ENCODE data around the gene CFAP299.

Gene CFAP299

DNA sequence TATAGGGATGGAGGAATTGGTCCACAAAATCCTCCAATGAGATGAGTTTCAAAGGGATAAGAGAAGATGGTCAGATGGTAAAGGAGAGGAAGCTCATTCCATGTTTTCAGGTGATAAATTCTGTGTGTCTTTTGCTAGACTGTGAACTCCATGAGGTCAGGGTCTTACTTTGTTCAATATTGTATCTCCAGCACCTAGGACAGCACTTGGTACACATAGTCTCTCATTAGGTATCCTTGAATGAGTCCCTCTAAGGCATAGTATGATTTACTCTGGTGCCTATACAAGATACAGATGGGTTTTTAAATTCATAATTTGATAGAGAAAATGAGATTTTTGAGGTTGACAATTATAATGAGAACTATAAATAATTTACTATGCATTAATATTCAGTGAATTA, 510.7 kb downstream of the CFAP299 start:
- Histone ChIP-seq H3K4ac (ENCODE audit: low read depth, low read length) (no peak overlapping the region), H3K4me3 (ENCODE audit: low read depth, low read length) (no peak overlapping the region), H3K79me1 (ENCODE audit: low read length) (no peaks in the 10 kb centered on the region), H3K79me2 (ENCODE audit: control insufficient read depth, insufficient read depth, low read length, poor library complexity) (no peaks in the 10 kb centered on the region), H3K4me2 (ENCODE audit: low read length) (no peak overlapping the region), H2BK5ac (ENCODE audit: low read depth, low read length, poor library complexity) (no peak overlapping the region), H2AK5ac (ENCODE audit: low read length) (no peak overlapping the region), H3K36me3 (ENCODE audit: control insufficient read depth in 1 of 2, insufficient read depth in 2 of 2, low read length in 2 of 2) (no peaks in the 10 kb centered on the region), H3K27me3 (ENCODE audit: insufficient read depth, low read length) (no peaks in the 10 kb centered on the region), H4K91ac (ENCODE audit: low read depth, low read length) (no peak overlapping the region), H4K8ac (ENCODE audit: low read depth, low read length) (no peak overlapping the region), H2AFZ (ENCODE audit: insufficient read depth, low read length, poor library complexity) (no peak overlapping the region), H3K4me1 (ENCODE audit: control insufficient read depth in 1 of 2, insufficient read depth in 2 of 2, low read length in 2 of 2) (no peaks in the 10 kb centered on the region), H2BK12ac (ENCODE audit: low read length) (no peak overlapping the region), H3K9me3 (ENCODE audit: insufficient read depth, low read depth, low read length) (no peaks in the 10 kb centered on the region), H3K14ac (ENCODE audit: low read length) (no peak overlapping the region), H4K12ac (ENCODE audit: low read depth, low read length) (no peak overlapping the region), H3K18ac (ENCODE audit: low read length) (no peak overlapping the region), H3K9ac (ENCODE audit: low read length) (no peak overlapping the region), H2BK120ac (ENCODE audit: insufficient read depth, low read length, poor library complexity) (no peak overlapping the region), H3K23ac (ENCODE audit: low read length) (no peak overlapping the region), H3K27ac (ENCODE audit: low read depth, low read length) (no peak overlapping the region)
- no peak for DNase-seq

GRCh38 chr4:80852061-80852460, 516.5 kb downstream of the CFAP299 start:
- H3K4me3 ChIP-seq (ENCODE audit: low read depth, low read length), result no peak overlapping the region
- H4K91ac ChIP-seq (ENCODE audit: low read depth, low read length), result no peak overlapping the region
- H3K9me3 ChIP-seq (ENCODE audit: insufficient read depth, low read depth, low read length), result no peaks in the 10 kb centered on the region
- H3K4me2 ChIP-seq (ENCODE audit: low read length), result no peak overlapping the region
- no peaks in the 10 kb centered on the region for H3K79me1 ChIP-seq (ENCODE audit: low read length)
- no peaks in the 10 kb centered on the region for H3K27me3 ChIP-seq (ENCODE audit: insufficient read depth, low read length)
- H3K18ac ChIP-seq (ENCODE audit: low read length), result no peak overlapping the region
- no peak overlapping the region for H2AK5ac ChIP-seq (ENCODE audit: low read length)
- H4K8ac ChIP-seq (ENCODE audit: low read depth, low read length), result no peak overlapping the region
- H3K79me2 ChIP-seq (ENCODE audit: control insufficient read depth, insufficient read depth, low read length, poor library complexity), result no peaks in the 10 kb centered on the region
- no peaks in the 10 kb centered on the region for H3K4me1 ChIP-seq (ENCODE audit: control insufficient read depth in 1 of 2, insufficient read depth in 2 of 2, low read length in 2 of 2)
- no peak for DNase-seq
- whole genome bisulfite sequencing (ENCODE audit: extremely low coverage, insufficient coverage, insufficient read length), result no CpG with 5 or more reads among the region's 2 CpGs
- H3K4ac ChIP-seq (ENCODE audit: low read depth, low read length), result no peak overlapping the region
- H2BK12ac ChIP-seq (ENCODE audit: low read length), result no peak overlapping the region
- H4K12ac ChIP-seq (ENCODE audit: low read depth, low read length), result no peak overlapping the region
- no peaks in the 10 kb centered on the region for H3K36me3 ChIP-seq (ENCODE audit: control insufficient read depth in 1 of 2, insufficient read depth in 2 of 2, low read length in 2 of 2)
- no peak overlapping the region for H3K23ac ChIP-seq (ENCODE audit: low read length)
- H2AFZ ChIP-seq (ENCODE audit: insufficient read depth, low read length, poor library complexity), result no peak overlapping the region
- H3K14ac ChIP-seq (ENCODE audit: low read length), result no peak overlapping the region
- no peak overlapping the region for H3K9ac ChIP-seq (ENCODE audit: low read length)
- no peak overlapping the region for H3K27ac ChIP-seq (ENCODE audit: low read depth, low read length)
- no peak overlapping the region for H2BK120ac ChIP-seq (ENCODE audit: insufficient read depth, low read length, poor library complexity)
- H2BK5ac ChIP-seq (ENCODE audit: low read depth, low read length, poor library complexity), result no peak overlapping the region

- H3K4me3 ChIP-seq (ENCODE audit: low read depth, low read length), result no peak overlapping the region
- H3K18ac ChIP-seq (ENCODE audit: low read length), result no peak overlapping the region
- no peaks in the 10 kb centered on the region for H3K36me3 ChIP-seq (ENCODE audit: control insufficient read depth in 1 of 2, insufficient read depth in 2 of 2, low read length in 2 of 2)
- no peak overlapping the region for H2AFZ ChIP-seq (ENCODE audit: insufficient read depth, low read length, poor library complexity)
- H3K23ac ChIP-seq (ENCODE audit: low read length), result no peak overlapping the region
- H3K27me3 ChIP-seq (ENCODE audit: insufficient read depth, low read length), result no peaks in the 10 kb centered on the region
- H2BK5ac ChIP-seq (ENCODE audit: low read depth, low read length, poor library complexity), result no peak overlapping the region
- H3K9me3 ChIP-seq (ENCODE audit: insufficient read depth, low read depth, low read length), result no peaks in the 10 kb centered on the region
- no peaks in the 10 kb centered on the region for H3K4me1 ChIP-seq (ENCODE audit: control insufficient read depth in 1 of 2, insufficient read depth in 2 of 2, low read length in 2 of 2)
- no peak overlapping the region for H3K4ac ChIP-seq (ENCODE audit: low read depth, low read length)
- H4K12ac ChIP-seq (ENCODE audit: low read depth, low read length), result no peak overlapping the region
- no peak overlapping the region for H2AK5ac ChIP-seq (ENCODE audit: low read length)
- no peak overlapping the region for H3K27ac ChIP-seq (ENCODE audit: low read depth, low read length)
- no peaks in the 10 kb centered on the region for H3K79me1 ChIP-seq (ENCODE audit: low read length)
- no peak overlapping the region for H3K4me2 ChIP-seq (ENCODE audit: low read length)
- H3K14ac ChIP-seq (ENCODE audit: low read length), result no peak overlapping the region
- H3K9ac ChIP-seq (ENCODE audit: low read length), result no peak overlapping the region
- H4K8ac ChIP-seq (ENCODE audit: low read depth, low read length), result no peak overlapping the region
- WGBS (ENCODE audit: extremely low coverage, insufficient coverage, insufficient read length), result no CpG with 5 or more reads among the region's 1 CpG
- no peaks in the 10 kb centered on the region for H3K79me2 ChIP-seq (ENCODE audit: control insufficient read depth, insufficient read depth, low read length, poor library complexity)
- DNase-seq, result no peak
- no peak overlapping the region for H2BK120ac ChIP-seq (ENCODE audit: insufficient read depth, low read length, poor library complexity)
- H2BK12ac ChIP-seq (ENCODE audit: low read length), result no peak overlapping the region
- no peak overlapping the region for H4K91ac ChIP-seq (ENCODE audit: low read depth, low read length)
Observed at GRCh38 chr4:80873571-80873970, 538.0 kb downstream of the CFAP299 start.

- H3K23ac ChIP-seq (ENCODE audit: low read length), result no peak overlapping the region
- no peak overlapping the region for H4K12ac ChIP-seq (ENCODE audit: low read depth, low read length)
- H3K27ac ChIP-seq (ENCODE audit: low read depth, low read length), result no peak overlapping the region
- no peak overlapping the region for H3K14ac ChIP-seq (ENCODE audit: low read length)
- H2AFZ ChIP-seq (ENCODE audit: insufficient read depth, low read length, poor library complexity), result no peak overlapping the region
- no peak overlapping the region for H3K18ac ChIP-seq (ENCODE audit: low read length)
- no peak overlapping the region for H2BK5ac ChIP-seq (ENCODE audit: low read depth, low read length, poor library complexity)
- no peak overlapping the region for H3K4me2 ChIP-seq (ENCODE audit: low read length)
- H3K9me3 ChIP-seq (ENCODE audit: insufficient read depth, low read depth, low read length), result no peaks in the 10 kb centered on the region
- no peak overlapping the region for H2AK5ac ChIP-seq (ENCODE audit: low read length)
- H2BK120ac ChIP-seq (ENCODE audit: insufficient read depth, low read length, poor library complexity), result no peak overlapping the region
- no peaks in the 10 kb centered on the region for H3K79me2 ChIP-seq (ENCODE audit: control insufficient read depth, insufficient read depth, low read length, poor library complexity)
- no peaks in the 10 kb centered on the region for H3K36me3 ChIP-seq (ENCODE audit: control insufficient read depth in 1 of 2, insufficient read depth in 2 of 2, low read length in 2 of 2)
- no peaks in the 10 kb centered on the region for H3K79me1 ChIP-seq (ENCODE audit: low read length)
- H4K8ac ChIP-seq (ENCODE audit: low read depth, low read length), result no peak overlapping the region
- H3K4me3 ChIP-seq (ENCODE audit: low read depth, low read length), result no peak overlapping the region
- no peak overlapping the region for H4K91ac ChIP-seq (ENCODE audit: low read depth, low read length)
- no peak for DNase-seq
- no peaks in the 10 kb centered on the region for H3K4me1 ChIP-seq (ENCODE audit: control insufficient read depth in 1 of 2, insufficient read depth in 2 of 2, low read length in 2 of 2)
- H3K4ac ChIP-seq (ENCODE audit: low read depth, low read length), result no peak overlapping the region
- no peak overlapping the region for H3K9ac ChIP-seq (ENCODE audit: low read length)
- no CpG with 5 or more reads among the region's 2 CpGs for WGBS (ENCODE audit: extremely low coverage, insufficient coverage, insufficient read length)
- H2BK12ac ChIP-seq (ENCODE audit: low read length), result no peak overlapping the region
- no peaks in the 10 kb centered on the region for H3K27me3 ChIP-seq (ENCODE audit: insufficient read depth, low read length)
Observed at GRCh38 chr4:80874979-80875378, 539.4 kb downstream of the CFAP299 start.

DNA sequence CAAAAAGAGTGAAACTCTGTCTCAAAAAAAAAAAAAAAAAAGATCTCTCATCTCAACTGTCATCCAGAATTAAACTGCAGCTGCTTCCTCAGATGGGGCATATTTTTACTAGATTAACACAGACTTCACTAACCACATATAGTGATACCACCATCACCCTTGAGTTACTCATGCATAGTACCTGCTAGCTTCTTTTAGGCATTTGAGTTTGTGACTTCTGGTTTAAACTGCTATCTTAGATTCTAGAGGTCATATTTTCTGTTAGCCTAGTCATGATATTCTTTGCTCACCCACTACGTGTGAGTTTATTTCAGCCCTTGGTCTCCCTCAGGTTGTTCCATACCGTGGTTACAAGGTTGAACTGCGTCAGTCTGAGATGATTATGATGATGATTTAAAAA, 540.1 kb downstream of the CFAP299 start:
- H2AK5ac ChIP-seq (ENCODE audit: low read length), result no peak overlapping the region
- no peak overlapping the region for H3K4me3 ChIP-seq (ENCODE audit: low read depth, low read length)
- no peak overlapping the region for H3K18ac ChIP-seq (ENCODE audit: low read length)
- H3K23ac ChIP-seq (ENCODE audit: low read length), result no peak overlapping the region
- no peaks in the 10 kb centered on the region for H3K4me1 ChIP-seq (ENCODE audit: control insufficient read depth in 1 of 2, insufficient read depth in 2 of 2, low read length in 2 of 2)
- H2BK12ac ChIP-seq (ENCODE audit: low read length), result no peak overlapping the region
- H3K79me2 ChIP-seq (ENCODE audit: control insufficient read depth, insufficient read depth, low read length, poor library complexity), result no peaks in the 10 kb centered on the region
- no peaks in the 10 kb centered on the region for H3K27me3 ChIP-seq (ENCODE audit: insufficient read depth, low read length)
- no peak overlapping the region for H3K9ac ChIP-seq (ENCODE audit: low read length)
- no peaks in the 10 kb centered on the region for H3K79me1 ChIP-seq (ENCODE audit: low read length)
- no peak overlapping the region for H2BK120ac ChIP-seq (ENCODE audit: insufficient read depth, low read length, poor library complexity)
- no peak overlapping the region for H3K27ac ChIP-seq (ENCODE audit: low read depth, low read length)
- no peak overlapping the region for H2BK5ac ChIP-seq (ENCODE audit: low read depth, low read length, poor library complexity)
- H3K36me3 ChIP-seq (ENCODE audit: control insufficient read depth in 1 of 2, insufficient read depth in 2 of 2, low read length in 2 of 2), result no peaks in the 10 kb centered on the region
- no peak overlapping the region for H3K4ac ChIP-seq (ENCODE audit: low read depth, low read length)
- H2AFZ ChIP-seq (ENCODE audit: insufficient read depth, low read length, poor library complexity), result no peak overlapping the region
- H4K12ac ChIP-seq (ENCODE audit: low read depth, low read length), result no peak overlapping the region
- H3K4me2 ChIP-seq (ENCODE audit: low read length), result no peak overlapping the region
- H4K8ac ChIP-seq (ENCODE audit: low read depth, low read length), result no peak overlapping the region
- WGBS (ENCODE audit: extremely low coverage, insufficient coverage, insufficient read length), result no CpG with 5 or more reads among the region's 3 CpGs
- H3K14ac ChIP-seq (ENCODE audit: low read length), result no peak overlapping the region
- DNase-seq, result no peak
- no peak overlapping the region for H4K91ac ChIP-seq (ENCODE audit: low read depth, low read length)
- H3K9me3 ChIP-seq (ENCODE audit: insufficient read depth, low read depth, low read length), result no peaks in the 10 kb centered on the region
